Esophagus muscularis mucosa (tissue), 4 donors: ENCODE data around the gene CCDC85C. TPM values are rescaled to one million over a fixed set of nuclear protein-coding genes. Genes with fewer than 3 reads are reported as not detected.

ENCODE experiments used
- DNase-seq: peaks from one replicate; pipeline ENCODE4 v3.0.0-alpha.2; 2017; ENCODE audit errors: extremely low spot score
- H3K27ac ChIP-seq, 4 donors: fragments of 200-600 bp; sonication (generic); replicated peaks in 1 of 4; 1 replicate in 3 of 4; 2 replicates in 1 of 4; pipeline ENCODE4 v1.5.1; 2016 to 2019; ENCODE audit warnings: mild to moderate bottlenecking in 1 of 4
- H3K27me3 ChIP-seq, 4 donors: fragments of 200-600 bp; sonication (generic); one replicate each; pipeline versions ENCODE4 v1.5.1 to v1.6.0; 2016 to 2019
- H3K36me3 ChIP-seq, 4 donors: fragments of 200-600 bp; sonication (generic); one replicate each; pipeline ENCODE4 v1.5.1; 2016 to 2019
- H3K4me1 ChIP-seq, 4 donors: fragments of 200-600 bp; sonication (generic); one replicate each; pipeline ENCODE4 v1.5.1; 2016 to 2019
- H3K4me3 ChIP-seq, 4 donors: fragments of 200-600 bp; sonication (generic); 1 replicate in 2 of 4; 2 replicates in 2 of 4; pipeline ENCODE4 v1.5.1; 2016 to 2019; ENCODE audit warnings: mild to moderate bottlenecking in 4 of 4, moderate library complexity in 1 of 4
- H3K9me3 ChIP-seq, 4 donors: fragments of 200-600 bp; sonication (generic); 1 replicate in 3 of 4; 2 replicates in 1 of 4; pipeline ENCODE4 v1.5.1; 2016 to 2019
- EP300 ChIP-seq: sonication (generic); formaldehyde crosslinking; IDR thresholded peaks from one replicate; pipeline ENCODE4 v1.6.1; 2017; ENCODE audit warnings: antibody characterized with exemption
- POLR2A ChIP-seq: fragments of 450-650 bp; IDR thresholded peaks from one replicate; pipeline ENCODE4 v1.6.1; 2017; ENCODE audit warnings: antibody characterized with exemption, moderate library complexity, mild to moderate bottlenecking, low read depth
- POLR2AphosphoS5 ChIP-seq, 2 donors: sonication (generic); formaldehyde crosslinking; IDR thresholded peaks; one replicate each; pipeline ENCODE4 v1.6.1; 2017; ENCODE audit warnings: antibody characterized with exemption in 2 of 2
- WGBS: methylation state at CpG from one replicate; pipeline ENCODE4 v1.1.5; 2018; 5-methylcytosine and 5-hydroxymethylcytosine counted together
- intact Hi-C: fragments of 100-400 bp; cut with DNase I; formaldehyde crosslinking; loops from one replicate; pipeline ENCODE4 v1.15.1; 2023
- total RNA-seq, 4 donors: library from RNA; depleted of rRNA; stranded (reverse); fragments of >200 nt; gene quantifications; one replicate each; pipeline versions ENCODE4 v1.1.0 to v1.2.1, GENCODE V29; 2016
- TF ChIP-seq, protein P1 (sequence below), 3 experiments: fragments of 200-600 bp in 2 of 3; fragments of 450-650 bp in 1 of 3; sonication (generic) in 2 of 3; IDR thresholded peaks; one replicate each; pipeline ENCODE4 v1.5.1; 2017 to 2019; ENCODE audit warnings: antibody characterized with exemption in 3 of 3, mild to moderate bottlenecking in 2 of 3, moderate library complexity in 1 of 3

The CCDC85C gene
- total RNA-seq, 4 donors from 2014 or later = 17.9 to 48.7 (median 30.8) TPM

DNA sequence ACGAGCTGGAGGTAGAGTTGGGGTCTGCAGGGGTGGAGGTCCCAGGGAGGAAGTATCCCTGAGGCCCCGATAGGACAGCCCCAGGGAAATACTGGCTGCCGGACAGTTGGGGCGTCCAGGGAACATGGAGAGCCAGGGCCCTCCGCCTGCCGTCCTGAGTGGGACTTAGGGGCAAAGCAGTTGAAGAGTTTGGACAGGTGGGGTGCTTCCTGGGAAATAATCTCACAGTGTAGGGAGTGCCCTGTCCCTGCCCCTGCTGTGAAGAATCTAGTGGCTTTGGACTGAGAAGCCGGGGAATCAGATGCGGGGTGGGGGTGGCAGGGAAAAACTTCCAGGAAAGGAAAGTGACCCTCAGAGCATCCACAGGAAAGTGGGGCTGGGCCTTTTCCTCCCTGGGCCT lies 31.1 kb upstream of the CCDC85C start:
- Histone ChIP-seq H3K9me3 (no peaks in the 10 kb centered on the region), H3K4me3 (no peak overlapping the region), H3K36me3 (no peaks in the 10 kb centered on the region), H3K4me1 (no peaks in the 10 kb centered on the region), H3K27me3 (no peaks in the 10 kb centered on the region), H3K27ac (no peak overlapping the region)
- TF ChIP-seq EP300 (no peak), POLR2AphosphoS5 (IDR thresholded peaks at IDR 0.05) (no peak), POLR2A (no peak)
- TF ChIP-seq, protein P1, sequence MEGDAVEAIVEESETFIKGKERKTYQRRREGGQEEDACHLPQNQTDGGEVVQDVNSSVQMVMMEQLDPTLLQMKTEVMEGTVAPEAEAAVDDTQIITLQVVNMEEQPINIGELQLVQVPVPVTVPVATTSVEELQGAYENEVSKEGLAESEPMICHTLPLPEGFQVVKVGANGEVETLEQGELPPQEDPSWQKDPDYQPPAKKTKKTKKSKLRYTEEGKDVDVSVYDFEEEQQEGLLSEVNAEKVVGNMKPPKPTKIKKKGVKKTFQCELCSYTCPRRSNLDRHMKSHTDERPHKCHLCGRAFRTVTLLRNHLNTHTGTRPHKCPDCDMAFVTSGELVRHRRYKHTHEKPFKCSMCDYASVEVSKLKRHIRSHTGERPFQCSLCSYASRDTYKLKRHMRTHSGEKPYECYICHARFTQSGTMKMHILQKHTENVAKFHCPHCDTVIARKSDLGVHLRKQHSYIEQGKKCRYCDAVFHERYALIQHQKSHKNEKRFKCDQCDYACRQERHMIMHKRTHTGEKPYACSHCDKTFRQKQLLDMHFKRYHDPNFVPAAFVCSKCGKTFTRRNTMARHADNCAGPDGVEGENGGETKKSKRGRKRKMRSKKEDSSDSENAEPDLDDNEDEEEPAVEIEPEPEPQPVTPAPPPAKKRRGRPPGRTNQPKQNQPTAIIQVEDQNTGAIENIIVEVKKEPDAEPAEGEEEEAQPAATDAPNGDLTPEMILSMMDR (IDR thresholded peaks at IDR 0.05) = no peak
- WGBS = 80% methylated on average over 8 of the region's 8 CpGs
- no peak for DNase-seq
- intact Hi-C loops = no loop called here

DNA sequence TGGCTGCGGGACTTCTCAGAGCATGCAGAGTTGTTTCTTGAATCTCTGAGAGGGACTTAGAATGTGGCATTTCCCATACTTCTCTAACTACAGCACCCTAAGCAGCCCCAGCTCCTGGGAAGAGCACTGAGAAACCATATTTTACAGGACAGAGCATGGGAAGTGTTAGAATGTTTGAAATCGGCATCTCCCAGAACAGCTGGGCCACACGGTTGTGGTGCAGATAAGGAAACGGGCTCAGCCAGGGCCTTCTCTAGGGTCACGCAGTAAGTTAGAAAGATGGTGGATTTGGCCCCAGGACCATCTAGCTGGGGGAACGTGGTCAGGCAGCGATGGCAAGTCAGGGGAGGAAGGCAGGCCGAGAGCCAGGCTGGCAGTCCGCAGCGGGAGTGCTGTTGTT lies 30.4 kb upstream of the CCDC85C start:
- no peak for DNase-seq
- Histone ChIP-seq H3K27me3 (no peaks in the 10 kb centered on the region), H3K9me3 (no peaks in the 10 kb centered on the region), H3K4me3 (no peak overlapping the region), H3K4me1 (no peaks in the 10 kb centered on the region), H3K36me3 (no peaks in the 10 kb centered on the region), H3K27ac (no peak overlapping the region)
- TF ChIP-seq POLR2AphosphoS5 (IDR thresholded peaks at IDR 0.05) (no peak), EP300 (no peak), POLR2A (no peak)
- TF ChIP-seq, protein P1 (IDR thresholded peaks at IDR 0.05) = no peak
- intact Hi-C loops = no loop called here
- 84% methylated on average over 10 of the region's 10 CpGs for WGBS

DNA sequence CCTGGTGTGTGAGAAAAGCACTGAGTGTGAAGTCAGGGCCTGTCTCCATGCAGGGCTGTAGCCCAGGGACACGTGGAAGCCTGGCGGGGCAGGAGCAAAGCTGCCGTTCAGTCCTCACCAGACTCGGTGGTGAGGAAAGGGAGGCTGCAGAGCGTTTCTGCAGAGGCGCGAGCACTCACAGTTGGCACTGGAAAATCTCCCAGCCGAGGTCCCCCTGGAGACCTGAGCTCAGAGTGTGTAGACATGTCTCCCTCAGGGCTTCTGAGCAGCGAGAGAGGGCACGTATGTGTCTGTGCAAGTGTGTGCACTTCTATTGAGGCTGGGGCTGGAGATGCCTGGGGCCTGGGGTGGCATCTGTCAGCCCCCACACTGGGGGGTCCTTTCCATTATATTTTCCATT lies 29.9 kb upstream of the CCDC85C start:
- Histone ChIP-seq H3K36me3 (no peaks in the 10 kb centered on the region), H3K27ac (no peak overlapping the region), H3K9me3 (no peaks in the 10 kb centered on the region), H3K4me3 (no peak overlapping the region), H3K4me1 (peaks cover 2 to 4% (median 3%) of the 10 kb centered on the region in 4 donors), H3K27me3 (no peaks in the 10 kb centered on the region)
- WGBS = 84% methylated on average over 10 of the region's 10 CpGs
- TF ChIP-seq POLR2AphosphoS5 (IDR thresholded peaks at IDR 0.05) (no peak), POLR2A (no peak), EP300 (no peak)
- TF ChIP-seq, protein P1 (IDR thresholded peaks at IDR 0.05) = no peak
- DNase-seq = no peak
- intact Hi-C loops = no loop called here

DNA sequence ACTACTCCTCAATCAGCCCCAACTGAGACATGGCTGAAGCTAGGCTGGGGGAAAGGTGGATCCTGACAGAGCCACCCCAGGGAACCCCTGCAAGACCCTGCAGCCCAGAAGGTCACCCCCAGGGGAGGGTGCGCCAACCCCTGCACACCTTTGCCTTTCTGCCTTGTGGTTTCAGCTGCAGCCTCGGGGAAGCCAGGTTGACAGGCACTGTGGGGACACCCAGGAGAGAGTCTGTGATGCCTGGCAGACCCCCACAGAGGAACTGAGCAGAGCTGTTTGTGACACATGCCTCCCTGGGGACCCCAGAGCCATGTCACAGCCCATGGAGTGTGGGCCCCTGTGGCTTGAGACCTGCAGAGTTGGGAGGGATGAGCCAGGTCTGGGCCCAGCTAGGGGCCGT lies 29.1 kb upstream of the CCDC85C start:
- DNase-seq = no peak
- no peaks in the 10 kb centered on the region for H3K36me3 ChIP-seq
- no peak for TF ChIP-seq EP300
- no peak for TF ChIP-seq POLR2AphosphoS5 (IDR thresholded peaks at IDR 0.05)
- TF ChIP-seq, protein P1 (IDR thresholded peaks at IDR 0.05) = no peak
- no peak for TF ChIP-seq POLR2A
- H3K27ac ChIP-seq = no peak overlapping the region
- 86% methylated on average over 1 of the region's 3 CpGs for WGBS
- H3K4me3 ChIP-seq = no peak overlapping the region
- no peaks in the 10 kb centered on the region for H3K27me3 ChIP-seq
- H3K9me3 ChIP-seq = no peaks in the 10 kb centered on the region
- intact Hi-C loops = no loop called here
- H3K4me1 ChIP-seq = peaks cover 7 to 9% (median 7%) of the 10 kb centered on the region in 4 donors

DNA sequence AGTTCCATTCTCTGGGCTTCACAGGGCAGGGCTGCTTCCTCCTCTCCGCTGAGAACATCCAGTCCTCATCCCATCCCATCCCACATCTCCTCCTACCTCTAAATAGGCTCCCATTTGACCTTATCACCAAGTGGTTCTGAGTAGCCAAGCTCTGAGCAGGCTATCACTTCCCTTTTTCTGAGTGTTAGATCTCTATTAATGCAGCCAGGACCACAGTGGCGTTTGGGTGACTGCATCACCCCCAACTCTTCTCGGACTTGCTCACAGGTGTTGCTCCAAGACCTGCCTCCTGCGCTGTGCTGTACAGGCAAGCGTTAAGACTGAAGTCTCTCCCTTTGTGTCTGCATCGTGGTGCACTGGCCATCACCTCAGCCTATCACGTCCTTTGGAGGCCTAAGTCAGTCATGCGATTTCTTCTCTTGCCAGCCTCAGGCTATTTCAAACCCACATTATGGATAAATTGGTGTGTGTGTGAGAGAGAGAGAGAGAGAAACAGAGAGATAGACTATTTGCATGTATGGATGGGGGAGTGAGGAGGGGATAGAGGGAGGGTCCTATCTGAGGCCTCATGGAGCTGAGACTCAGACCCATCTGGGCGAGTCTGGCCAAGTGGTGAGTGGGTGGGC lies 28.5 kb upstream of the CCDC85C start:
- intact Hi-C loops = no loop called here
- Histone ChIP-seq H3K36me3 (no peaks in the 10 kb centered on the region), H3K9me3 (no peaks in the 10 kb centered on the region), H3K27me3 (no peaks in the 10 kb centered on the region), H3K27ac (no peak overlapping the region), H3K4me3 (no peak overlapping the region), H3K4me1 (peaks cover 7 to 9% (median 7%) of the 10 kb centered on the region in 4 donors)
- no peak for DNase-seq
- TF ChIP-seq, protein P1 (IDR thresholded peaks at IDR 0.05) = no peak
- no peak for TF ChIP-seq EP300
- no peak for TF ChIP-seq POLR2A
- TF ChIP-seq POLR2AphosphoS5 (IDR thresholded peaks at IDR 0.05) = no peak
- WGBS = 87% methylated on average over 9 of the region's 9 CpGs
